ENCODE data around the gene DPF1. TPM values are rescaled to one million over a fixed set of nuclear protein-coding genes. Genes with fewer than 3 reads are reported as not detected.

DPF1 gene
- polyA plus RNA-seq, 4 donors, result 1.3 to 2.2 (median 1.8) TPM

GRCh38 chr19:38170334-38170733 lies 53.7 kb downstream of the DPF1 start:
- no peak for DNase-seq (ENCODE audit: low read depth in 4 of 4, low spot score in 2 of 4)

GRCh38 chr19:38168637-38169036 lies 55.4 kb downstream of the DPF1 start:
- no peak for DNase-seq (ENCODE audit: low read depth in 4 of 4, low spot score in 2 of 4)

- no peak for DNase-seq (ENCODE audit: low read depth in 4 of 4, low spot score in 2 of 4)
These were observed 58.7 kb downstream of the DPF1 start for GRCh38 chr19:38165335-38165734.

DNA sequence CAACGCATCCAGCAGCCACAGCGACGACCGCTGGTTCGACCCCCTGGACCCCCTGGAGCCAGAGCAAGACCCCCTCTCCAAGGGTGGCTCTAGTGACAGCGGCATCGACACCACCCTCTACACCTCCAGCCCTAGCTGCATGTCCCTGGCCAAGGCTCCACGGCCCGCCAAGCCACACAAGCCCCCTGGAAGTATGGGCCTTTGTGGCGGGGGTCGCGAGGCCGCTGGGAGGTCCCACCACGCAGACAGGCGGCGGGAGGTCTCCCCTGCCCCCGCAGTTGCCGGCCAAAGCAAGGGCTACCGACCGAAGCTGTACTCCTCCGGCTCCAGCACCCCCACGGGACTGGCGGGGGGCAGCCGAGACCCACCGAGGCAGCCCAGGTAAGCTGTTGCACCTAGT lies 59.5 kb downstream of the DPF1 start:
- DNase-seq (ENCODE audit: low read depth in 4 of 4, low spot score in 2 of 4), result no peak

- no peak for DNase-seq (ENCODE audit: low read depth in 4 of 4, low spot score in 2 of 4)
These were observed 60.4 kb downstream of the DPF1 start for GRCh38 chr19:38163419-38164290.

- DNase-seq (ENCODE audit: low read depth in 4 of 4, low spot score in 2 of 4), result no peak
These were observed 61.4 kb downstream of the DPF1 start for GRCh38 chr19:38162632-38163031.

GRCh38 chr19:38162094-38162493 lies 61.9 kb downstream of the DPF1 start:
- no peak for DNase-seq (ENCODE audit: low read depth in 4 of 4, low spot score in 2 of 4)

Other genes with a start within 250 kb of the DPF1 start
- 10 to 100 TPM in 1 of 4 donors, 1 to 10 TPM in 3; 6.9 to 15.0 (median 8.3) TPM for gene PPP1R14A, start 32.2 kb upstream of the DPF1 start, polyA plus RNA-seq (ENCODE audit: insufficient read length in 4 of 4)
- 100 to 1,000 TPM; 308 to 375 (median 337) TPM for gene SPINT2, start 40.4 kb upstream of the DPF1 start, polyA plus RNA-seq (ENCODE audit: insufficient read length in 4 of 4)
- gene C19orf33, start 80.0 kb upstream of the DPF1 start, polyA plus RNA-seq (ENCODE audit: insufficient read length in 4 of 4), result 10 to 100 TPM in 3 of 4 donors, 1 to 10 TPM in 1; 6.9 to 15.2 (median 12.2) TPM
- 10 to 100 TPM; 28.5 to 45.4 (median 38.1) TPM for gene YIF1B, start 91.7 kb upstream of the DPF1 start, polyA plus RNA-seq (ENCODE audit: insufficient read length in 4 of 4)
- gene KCNK6, start 95.6 kb upstream of the DPF1 start, polyA plus RNA-seq (ENCODE audit: insufficient read length in 4 of 4), result 1 to 10 TPM; 3.2 to 4.1 (median 3.6) TPM
- 10 to 100 TPM in 2 of 4 donors, 1 to 10 TPM in 2; 4.6 to 12.3 (median 8.3) TPM for gene CATSPERG, start 111.6 kb upstream of the DPF1 start, polyA plus RNA-seq (ENCODE audit: insufficient read length in 4 of 4)
- gene PSMD8, start 150.3 kb upstream of the DPF1 start, polyA plus RNA-seq (ENCODE audit: insufficient read length in 4 of 4), result 100 to 1,000 TPM; 150 to 193 (median 165) TPM
- 1 to 10 TPM in 1 of 4 donors, under 1 TPM in 3; 0.27 to 1.5 (median 0.69) TPM for gene GGN, start 163.8 kb upstream of the DPF1 start, polyA plus RNA-seq (ENCODE audit: insufficient read length in 4 of 4)
- gene SPRED3, start 164.5 kb upstream of the DPF1 start, polyA plus RNA-seq (ENCODE audit: insufficient read length in 4 of 4), result 1 to 10 TPM in 3 of 4 donors, under 1 TPM in 1; 0.78 to 1.5 (median 1.2) TPM
- gene FAM98C, start 178.9 kb upstream of the DPF1 start, polyA plus RNA-seq (ENCODE audit: insufficient read length in 4 of 4), result 10 to 100 TPM; 12.2 to 20.2 (median 18.6) TPM
- gene RASGRP4, start 202.0 kb upstream of the DPF1 start, polyA plus RNA-seq (ENCODE audit: insufficient read length in 4 of 4), result 1 to 10 TPM in 1 of 4 donors, under 1 TPM in 3; 0.72 to 1.4 (median 0.82) TPM
- gene RYR1, start 209.5 kb upstream of the DPF1 start, polyA plus RNA-seq (ENCODE audit: insufficient read length in 4 of 4), result 1 to 10 TPM; 4.2 to 7.2 (median 5.1) TPM

All from left renal cortex interstitium (tissue), 4 donors.